ENCODE measurements around the gene PPFIA3. TPM values are rescaled to one million over a fixed set of nuclear protein-coding genes. Genes with fewer than 3 reads are reported as not detected.

PPFIA3 gene
- total RNA-seq, 4 donors from 2014 or later, result 1.8 to 6.7 (median 3.5) TPM

- Histone ChIP-seq H3K4me1 (peaks cover 0 to 10% (median 0%) of the 10 kb centered on the region in 4 donors), H3K4me3 (no peak overlapping the region), H3K27me3 (no peaks in the 10 kb centered on the region), H3K27ac (no peak overlapping the region), H3K9me3 (no peaks in the 10 kb centered on the region), H3K36me3 (peaks cover 6 to 100% (median 60%) of the 10 kb centered on the region in 3 donors)
- DNase-seq (ENCODE audit: low spot score in 2 of 2), result no peak
- 82 to 84% methylated on average over 12 of the region's 12 CpGs for WGBS, 2 donors
- TF ChIP-seq POLR2A (IDR thresholded peaks at IDR 0.05) (no peak), EP300 (IDR thresholded peaks at IDR 0.05) (no peak)
- TF ChIP-seq, protein P1, sequence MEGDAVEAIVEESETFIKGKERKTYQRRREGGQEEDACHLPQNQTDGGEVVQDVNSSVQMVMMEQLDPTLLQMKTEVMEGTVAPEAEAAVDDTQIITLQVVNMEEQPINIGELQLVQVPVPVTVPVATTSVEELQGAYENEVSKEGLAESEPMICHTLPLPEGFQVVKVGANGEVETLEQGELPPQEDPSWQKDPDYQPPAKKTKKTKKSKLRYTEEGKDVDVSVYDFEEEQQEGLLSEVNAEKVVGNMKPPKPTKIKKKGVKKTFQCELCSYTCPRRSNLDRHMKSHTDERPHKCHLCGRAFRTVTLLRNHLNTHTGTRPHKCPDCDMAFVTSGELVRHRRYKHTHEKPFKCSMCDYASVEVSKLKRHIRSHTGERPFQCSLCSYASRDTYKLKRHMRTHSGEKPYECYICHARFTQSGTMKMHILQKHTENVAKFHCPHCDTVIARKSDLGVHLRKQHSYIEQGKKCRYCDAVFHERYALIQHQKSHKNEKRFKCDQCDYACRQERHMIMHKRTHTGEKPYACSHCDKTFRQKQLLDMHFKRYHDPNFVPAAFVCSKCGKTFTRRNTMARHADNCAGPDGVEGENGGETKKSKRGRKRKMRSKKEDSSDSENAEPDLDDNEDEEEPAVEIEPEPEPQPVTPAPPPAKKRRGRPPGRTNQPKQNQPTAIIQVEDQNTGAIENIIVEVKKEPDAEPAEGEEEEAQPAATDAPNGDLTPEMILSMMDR (IDR thresholded peaks at IDR 0.05), result no peak
Measured at GRCh38 chr19:49101160-49101559, 18.2 kb upstream of the PPFIA3 start.

DNA sequence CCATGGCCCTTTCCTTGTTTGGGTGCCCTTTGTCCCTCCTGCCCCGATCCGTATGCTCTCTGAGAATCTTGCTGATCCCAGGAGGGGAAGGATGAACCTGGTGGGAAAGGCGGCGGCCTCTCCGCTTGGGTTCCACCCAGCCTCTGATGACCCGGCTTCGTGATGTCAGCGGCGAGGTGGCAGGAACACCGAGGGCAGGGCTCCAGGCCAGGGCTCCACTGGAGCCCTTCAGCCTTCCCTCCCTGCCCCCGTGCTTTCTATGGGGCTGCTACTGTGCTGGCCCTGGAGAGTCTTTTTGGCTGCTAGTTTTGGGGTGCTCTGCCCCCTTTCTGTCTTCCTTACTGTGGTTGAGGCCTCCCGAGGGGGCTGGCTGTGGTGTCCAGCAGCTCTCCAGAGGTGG, 17.0 kb upstream of the PPFIA3 start:
- DNase-seq (ENCODE audit: low spot score in 2 of 2), result no peak
- Histone ChIP-seq H3K4me3 (no peak overlapping the region), H3K4me1 (peaks cover 0 to 10% (median 0%) of the 10 kb centered on the region in 4 donors), H3K27ac (no peak overlapping the region), H3K9me3 (no peaks in the 10 kb centered on the region), H3K27me3 (no peaks in the 10 kb centered on the region), H3K36me3 (peaks cover 6 to 100% (median 50%) of the 10 kb centered on the region in 3 donors)
- 85 to 86% methylated on average over 9 to 12 of the region's 12 CpGs for WGBS, 2 donors
- no peak for TF ChIP-seq POLR2A (IDR thresholded peaks at IDR 0.05)
- no peak for TF ChIP-seq EP300 (IDR thresholded peaks at IDR 0.05)
- TF ChIP-seq, protein P1 (IDR thresholded peaks at IDR 0.05), result no peak

GRCh38 chr19:49103331-49104085, 15.8 kb upstream of the PPFIA3 start:
- DNase-seq (ENCODE audit: low spot score in 2 of 2), result no peak
- Histone ChIP-seq H3K4me3 (no peak overlapping the region), H3K9me3 (no peaks in the 10 kb centered on the region), H3K27me3 (no peaks in the 10 kb centered on the region), H3K36me3 (peaks cover 6 to 100% (median 54%) of the 10 kb centered on the region in 3 donors), H3K4me1 (no peaks in the 10 kb centered on the region), H3K27ac (no peak overlapping the region)
- TF ChIP-seq, protein P1 (IDR thresholded peaks at IDR 0.05), result no peak
- TF ChIP-seq EP300 (IDR thresholded peaks at IDR 0.05) (no peak), POLR2A (IDR thresholded peaks at IDR 0.05) (no peak)
- WGBS, 2 donors, result 81 to 86% methylated on average over 19 to 32 of the region's 33 CpGs

GRCh38 chr19:49104229-49104864, 15.0 kb upstream of the PPFIA3 start:
- Histone ChIP-seq H3K4me3 (no peak overlapping the region), H3K9me3 (no peaks in the 10 kb centered on the region), H3K27me3 (no peaks in the 10 kb centered on the region), H3K27ac (no peak overlapping the region), H3K4me1 (no peaks in the 10 kb centered on the region), H3K36me3 (peaks cover 6 to 100% (median 48%) of the 10 kb centered on the region in 3 donors)
- 75 to 81% methylated on average over 30 of the region's 30 CpGs for WGBS, 2 donors
- TF ChIP-seq EP300 (IDR thresholded peaks at IDR 0.05) (no peak), POLR2A (IDR thresholded peaks at IDR 0.05) (no peak)
- TF ChIP-seq, protein P1 (IDR thresholded peaks at IDR 0.05), result no peak
- DNase-seq (ENCODE audit: low spot score in 2 of 2), result no peak

- 70 to 71% methylated on average over 12 of the region's 12 CpGs for WGBS, 2 donors
Measured at GRCh38 chr19:49106648-49107135, 12.7 kb upstream of the PPFIA3 start.

More at GRCh38 chr19:49106648-49107135, 12.7 kb upstream of the PPFIA3 start:
- Histone ChIP-seq H3K4me1 (peaks cover 0 to 14% (median 0%) of the 10 kb centered on the region in 4 donors), H3K27ac (no peak overlapping the region), H3K9me3 (no peaks in the 10 kb centered on the region), H3K4me3 (no peak overlapping the region), H3K36me3 (peaks cover 0 to 76% (median 34%) of the 10 kb centered on the region in 3 donors), H3K27me3 (no peaks in the 10 kb centered on the region)
- TF ChIP-seq POLR2A (IDR thresholded peaks at IDR 0.05), result no peak
- TF ChIP-seq EP300 (IDR thresholded peaks at IDR 0.05), result no peak
- TF ChIP-seq, protein P1 (IDR thresholded peaks at IDR 0.05), result peak; percentile 60 to 73 (median 62)
- DNase-seq (ENCODE audit: low spot score in 2 of 2), result peak in 1 of 2 donors; percentile 52

Measured in tibial nerve (tissue), 4 donors.